ENCODE measurements around the gene ATP1A3. TPM values are rescaled to one million over a fixed set of nuclear protein-coding genes. Genes with fewer than 3 reads are reported as not detected.
"Not testable (repeated sequence)": the region's sequence is repeated elsewhere in the genome, so short reads cannot be mapped to it uniquely, and the experiment has no call there.

Gene ATP1A3
- 1 to 10 TPM; 2.8 to 4.9 (median 3.7) TPM for total RNA-seq

GRCh38 chr19:41993612-41994483 is at the start of gene ATP1A3:
Gene ATP1A3, minus strand, starts transcription at chr19:41994230. Its CDS starts 154 bp downstream, at chr19:41994076.
- ATAC-seq (peak; percentile 82 to 84), DNase-seq (peak; percentile 45)
- Mint-ChIP-seq H3K4me3 (peak within 1 kb of the TSS; percentile 82), H3K9me3 (no peaks in the 10 kb centered on the region), H3K4me1 (ENCODE audit: low read depth) (peaks cover 32% of the 10 kb centered on the region), H3K27me3 (ENCODE audit: low read depth) (peaks cover 39% of the 10 kb centered on the region), H3K36me3 (ENCODE audit: insufficient read depth) (no peaks in the 10 kb centered on the region)

- no peaks in the 10 kb centered on the region for H3K9me3 Mint-ChIP-seq
- no peaks in the 10 kb centered on the region for H3K36me3 Mint-ChIP-seq (ENCODE audit: insufficient read depth)
- no peak overlapping the region for H3K4me3 Mint-ChIP-seq
- no peaks in the 10 kb centered on the region for H3K4me1 Mint-ChIP-seq (ENCODE audit: low read depth)
- ATAC-seq (no peak), DNase-seq (no peak)
- no peaks in the 10 kb centered on the region for H3K27me3 Mint-ChIP-seq (ENCODE audit: low read depth)
Observed at GRCh38 chr19:42042455-42043170, 48.6 kb upstream of the ATP1A3 start.

GRCh38 chr19:42040491-42040890 is 46.5 kb upstream of the ATP1A3 start:
- not testable (repeated sequence) for H3K4me3 Mint-ChIP-seq; DNase-seq; H3K4me1 Mint-ChIP-seq (ENCODE audit: low read depth); H3K9me3 Mint-ChIP-seq; ATAC-seq; H3K27me3 Mint-ChIP-seq (ENCODE audit: low read depth); H3K36me3 Mint-ChIP-seq (ENCODE audit: insufficient read depth)

- DNase-seq = no peak
- H3K4me3 Mint-ChIP-seq = no peak overlapping the region
- no peak for ATAC-seq
- H3K4me1 Mint-ChIP-seq (ENCODE audit: low read depth) = no peaks in the 10 kb centered on the region
- no peaks in the 10 kb centered on the region for H3K27me3 Mint-ChIP-seq (ENCODE audit: low read depth)
- H3K36me3 Mint-ChIP-seq (ENCODE audit: insufficient read depth) = no peaks in the 10 kb centered on the region
- H3K9me3 Mint-ChIP-seq = no peaks in the 10 kb centered on the region
Observed at GRCh38 chr19:42040031-42040430, 46.0 kb upstream of the ATP1A3 start.

GRCh38 chr19:42038666-42039065 is 44.6 kb upstream of the ATP1A3 start:
- no peaks in the 10 kb centered on the region for H3K4me1 Mint-ChIP-seq (ENCODE audit: low read depth)
- no peak overlapping the region for H3K4me3 Mint-ChIP-seq
- no peaks in the 10 kb centered on the region for H3K9me3 Mint-ChIP-seq
- no peak for ATAC-seq
- no peak for DNase-seq
- no peaks in the 10 kb centered on the region for H3K36me3 Mint-ChIP-seq (ENCODE audit: insufficient read depth)
- H3K27me3 Mint-ChIP-seq (ENCODE audit: low read depth) = peaks cover 2% of the 10 kb centered on the region

GRCh38 chr19:42037649-42038048 is 43.6 kb upstream of the ATP1A3 start:
- Mint-ChIP-seq H3K36me3 (ENCODE audit: insufficient read depth) (no peaks in the 10 kb centered on the region), H3K9me3 (no peaks in the 10 kb centered on the region), H3K4me3 (no peak overlapping the region), H3K4me1 (ENCODE audit: low read depth) (no peaks in the 10 kb centered on the region), H3K27me3 (ENCODE audit: low read depth) (peaks cover 5% of the 10 kb centered on the region)
- DNase-seq = no peak
- no peak for ATAC-seq

- not testable (repeated sequence) for H3K4me1 Mint-ChIP-seq (ENCODE audit: low read depth); H3K36me3 Mint-ChIP-seq (ENCODE audit: insufficient read depth); H3K27me3 Mint-ChIP-seq (ENCODE audit: low read depth); H3K9me3 Mint-ChIP-seq; H3K4me3 Mint-ChIP-seq
- DNase-seq (peak; percentile 58), ATAC-seq (peak; percentile 97 to 98)
Observed at GRCh38 chr19:42034640-42035391, 40.8 kb upstream of the ATP1A3 start.

- no peak for DNase-seq
Observed at GRCh38 chr19:42033413-42033812, 39.4 kb upstream of the ATP1A3 start.

GRCh38 chr19:42032431-42032830 is 38.4 kb upstream of the ATP1A3 start:
- Mint-ChIP-seq H3K36me3 (ENCODE audit: insufficient read depth) (no peaks in the 10 kb centered on the region), H3K4me3 (no peak overlapping the region), H3K27me3 (ENCODE audit: low read depth) (peaks cover 7% of the 10 kb centered on the region), H3K9me3 (no peaks in the 10 kb centered on the region), H3K4me1 (ENCODE audit: low read depth) (no peaks in the 10 kb centered on the region)
- DNase-seq (no peak), ATAC-seq (no peak)

More at GRCh38 chr19:42033413-42033812, 39.4 kb upstream of the ATP1A3 start:
- ATAC-seq = no peak
- no peak overlapping the region for H3K4me3 Mint-ChIP-seq
- peaks cover 7% of the 10 kb centered on the region for H3K27me3 Mint-ChIP-seq (ENCODE audit: low read depth)
- no peaks in the 10 kb centered on the region for H3K4me1 Mint-ChIP-seq (ENCODE audit: low read depth)
- H3K36me3 Mint-ChIP-seq (ENCODE audit: insufficient read depth) = no peaks in the 10 kb centered on the region
- no peaks in the 10 kb centered on the region for H3K9me3 Mint-ChIP-seq

GRCh38 chr19:42030645-42031440 is 36.8 kb upstream of the ATP1A3 start:
- Mint-ChIP-seq H3K9me3 (no peaks in the 10 kb centered on the region), H3K36me3 (ENCODE audit: insufficient read depth) (no peaks in the 10 kb centered on the region), H3K4me3 (no peak overlapping the region), H3K27me3 (ENCODE audit: low read depth) (peaks cover 13% of the 10 kb centered on the region), H3K4me1 (ENCODE audit: low read depth) (no peaks in the 10 kb centered on the region)
- no peak for DNase-seq
- no peak for ATAC-seq

- peaks cover 22% of the 10 kb centered on the region for H3K27me3 Mint-ChIP-seq (ENCODE audit: low read depth)
- DNase-seq (no peak), ATAC-seq (no peak)
- no peaks in the 10 kb centered on the region for H3K9me3 Mint-ChIP-seq
- H3K4me3 Mint-ChIP-seq = no peak overlapping the region
- H3K36me3 Mint-ChIP-seq (ENCODE audit: insufficient read depth) = no peaks in the 10 kb centered on the region
- H3K4me1 Mint-ChIP-seq (ENCODE audit: low read depth) = no peaks in the 10 kb centered on the region
Observed at GRCh38 chr19:42028304-42029216, 34.5 kb upstream of the ATP1A3 start.

- no peaks in the 10 kb centered on the region for H3K4me1 Mint-ChIP-seq (ENCODE audit: low read depth)
- ATAC-seq (no peak), DNase-seq (no peak)
- H3K9me3 Mint-ChIP-seq = no peaks in the 10 kb centered on the region
- H3K27me3 Mint-ChIP-seq (ENCODE audit: low read depth) = peaks cover 18% of the 10 kb centered on the region
- H3K36me3 Mint-ChIP-seq (ENCODE audit: insufficient read depth) = no peaks in the 10 kb centered on the region
- H3K4me3 Mint-ChIP-seq = no peak overlapping the region
Observed at GRCh38 chr19:42024622-42025111, 30.6 kb upstream of the ATP1A3 start.

- no peaks in the 10 kb centered on the region for H3K9me3 Mint-ChIP-seq
- no peak for DNase-seq
- no peaks in the 10 kb centered on the region for H3K36me3 Mint-ChIP-seq (ENCODE audit: insufficient read depth)
- H3K4me1 Mint-ChIP-seq (ENCODE audit: low read depth) = no peaks in the 10 kb centered on the region
- H3K27me3 Mint-ChIP-seq (ENCODE audit: low read depth) = peaks cover 21% of the 10 kb centered on the region
- H3K4me3 Mint-ChIP-seq = no peak overlapping the region
- no peak for ATAC-seq
Observed at GRCh38 chr19:42023943-42024260, 29.9 kb upstream of the ATP1A3 start.

All from activated T-cell treated with anti-CD3 and anti-CD28 coated beads, Interleukin-2, amount 50 U/mL, for 4 hours (primary cell).